Endothelial cell of umbilical vein (primary cell): ENCODE data around the gene SHC1.

Experiments
- CTCF ChIP-seq, 2 donors: IDR thresholded peaks; 1 replicate in 1 of 2; 2 replicates in 1 of 2; pipeline ENCODE4 v1.5.1; 2011; ENCODE audit warnings: low read length in 2 of 2, mild to moderate bottlenecking in 2 of 2, moderate library complexity in 2 of 2, control low read depth in 1 of 2, inconsistent platforms in 1 of 2, low read depth in 1 of 2; ENCODE audit not compliant: insufficient read depth in 1 of 2; ENCODE audit errors: extremely low read depth in 1 of 2
- EZH2 ChIP-seq: IDR thresholded peaks from 2 replicates; pipeline ENCODE4 v1.6.1; 2012; ENCODE audit warnings: borderline replicate concordance, low read depth, mild to moderate bottlenecking, moderate library complexity, low read length, inconsistent platforms; ENCODE audit not compliant: severe bottlenecking
- POLR2A ChIP-seq: IDR thresholded peaks from 2 replicates; pipeline ENCODE4 v1.6.1; 2012; ENCODE audit warnings: low read depth, mild to moderate bottlenecking, control low read depth, low read length

- no peak for TF ChIP-seq POLR2A
- TF ChIP-seq CTCF (IDR thresholded peaks at IDR 0.05; ENCODE audit: extremely low read depth in 1 of 2, insufficient read depth in 1 of 2, low read depth in 1 of 2, low read length in 2 of 2): no peak
- TF ChIP-seq EZH2: no peak
Measured at GRCh38 chr1:154969246-154969645, 1.3 kb downstream of the SHC1 start.
